K562 (cell line): ENCODE results near the gene CD101. TPM values are rescaled to one million over a fixed set of nuclear protein-coding genes. Genes with fewer than 3 reads are reported as not detected.

Source experiments
- ATAC-seq: fragments of 200-7000 bp; cut with Tn5 transposase; 3 replicates; pipeline ENCODE4 v1.9.1; 2020; ENCODE audit warnings: moderate library complexity
- BruUV-seq: library from RNA; stranded (reverse); fragments of 400-500 nt; replicated peaks from 2 replicates; lab custom pipeline; 2021; lab: Mats Ljungman, UMichigan
- CTCF ChIA-PET: fragments of 300-600 bp; formaldehyde crosslinking; extraction: SDS; loops from one replicate; lab custom pipeline; 2021; ENCODE audit warnings: low intra/inter-chr PET ratio; lab: Yijun Ruan, JAX
- POLR2A ChIA-PET: fragments of 300-600, 350-650 bp; sonication (Branson Sonifier 250); formaldehyde crosslinking; extraction: SDS; loops from one replicate; lab custom pipeline; 2021; ENCODE audit warnings: antibody characterized with exemption, inconsistent platforms; lab: Yijun Ruan, JAX
- DNase-seq, 4 experiments: peaks; one replicate each; pipeline versions ENCODE4 v3.0.0 to v3.0.0-alpha.2; 2011 to 2018; ENCODE audit warnings: low spot score in 3 of 4, mixed read lengths in 3 of 4; ENCODE audit errors: extremely low read depth in 1 of 4
- FAIRE-seq: peaks from 2 replicates; lab custom pipeline; 2011; peaks lifted over from hg19 to GRCh38; lab: Jason Lieb, UNC
- H2AFZ ChIP-seq: 2 replicates; pipeline ENCODE4 v1.6.0; 2011; ENCODE audit warnings: low read depth, low read length, control low read depth, inconsistent platforms
- H3K27ac ChIP-seq: fragments of 200-600 bp; 3 replicates; pipeline ENCODE4 v1.8.0; 2011; ENCODE audit warnings: low read depth, mild to moderate bottlenecking, control low read depth, inconsistent platforms, low read length, moderate library complexity, mixed read lengths; ENCODE audit errors: extremely low read depth
- H3K27me3 ChIP-seq, 2 experiments: fragments of 300-600 bp in 1 of 2; 2 replicates in 1 of 2; 3 replicates in 1 of 2; pipeline versions ENCODE4 v1.6.0 to v1.8.0; 2011; ENCODE audit warnings: inconsistent platforms in 2 of 2, low read length in 2 of 2, mild to moderate bottlenecking in 1 of 2, mixed read lengths in 1 of 2, moderate library complexity in 1 of 2; ENCODE audit not compliant: control insufficient read depth in 2 of 2, insufficient read depth in 2 of 2
- H3K36me3 ChIP-seq: fragments of 300-600 bp; 3 replicates; pipeline ENCODE4 v1.8.0; 2011; ENCODE audit warnings: mild to moderate bottlenecking, low read length, inconsistent platforms; ENCODE audit not compliant: control insufficient read depth, insufficient read depth
- H3K4me1 ChIP-seq, 2 experiments: fragments of 200-600 bp in 1 of 2; replicated peaks in 1 of 2; 2 replicates in 1 of 2; 3 replicates in 1 of 2; pipeline versions ENCODE4 v1.5.1 to v1.8.0; 2011; ENCODE audit warnings: inconsistent platforms in 2 of 2, low read length in 2 of 2, mild to moderate bottlenecking in 1 of 2, mixed read lengths in 1 of 2, moderate library complexity in 1 of 2; ENCODE audit not compliant: control insufficient read depth in 2 of 2, insufficient read depth in 2 of 2
- H3K4me2 ChIP-seq: 2 replicates; pipeline ENCODE4 v1.6.1; 2011; ENCODE audit warnings: low read length, control low read depth, inconsistent platforms, mixed read lengths; ENCODE audit not compliant: insufficient read depth
- H3K4me3 ChIP-seq: fragments of 200-600 bp; sonication (generic), shearing (Covaris generic); 2 replicates; pipeline ENCODE4 v1.5.1; 2016; ENCODE audit warnings: control low read depth, inconsistent platforms
- H3K79me2 ChIP-seq: fragments of 200-600 bp; 3 replicates; pipeline ENCODE4 v1.8.0; 2011; ENCODE audit warnings: low read length, inconsistent platforms; ENCODE audit not compliant: control insufficient read depth, insufficient read depth
- H3K9ac ChIP-seq, 2 experiments: 2 replicates each; pipeline versions ENCODE4 v1.6.0 to v1.6.1; 2011; ENCODE audit warnings: low read depth in 2 of 2, low read length in 2 of 2, control low read depth in 1 of 2, inconsistent platforms in 1 of 2, mild to moderate bottlenecking in 1 of 2, mixed read lengths in 1 of 2; ENCODE audit not compliant: insufficient read depth in 1 of 2
- H3K9me1 ChIP-seq: one replicate; pipeline ENCODE4 v1.6.0; 2011; ENCODE audit warnings: inconsistent platforms, mild to moderate bottlenecking, low read length, moderate library complexity; ENCODE audit not compliant: control insufficient read depth, insufficient read depth
- H3K9me3 ChIP-seq: replicated peaks from 2 replicates; pipeline ENCODE4 v1.5.1; 2011; ENCODE audit warnings: low read depth, low read length, inconsistent platforms; ENCODE audit not compliant: control insufficient read depth, insufficient read depth
- H4K20me1 ChIP-seq: replicated peaks from 2 replicates; pipeline ENCODE4 v1.6.1; 2011; ENCODE audit warnings: low read length, inconsistent platforms, mixed read lengths; ENCODE audit not compliant: control insufficient read depth, insufficient read depth
- CTCF ChIP-seq, 3 experiments: IDR thresholded peaks in 2 of 3; conservative IDR thresholded peaks in 1 of 3; 2 replicates each; pipeline ENCODE4 v1.5.1; 2011 to 2012; ENCODE audit warnings: low read length in 3 of 3, mild to moderate bottlenecking in 3 of 3, control low read depth in 2 of 3, improper control_type of control experiment in 1 of 3, inconsistent platforms in 1 of 3, low read depth in 1 of 3, mixed read lengths in 1 of 3, moderate library complexity in 1 of 3; ENCODE audit not compliant: insufficient read depth in 2 of 3
- HCFC1 ChIP-seq: IDR thresholded peaks from 2 replicates; pipeline ENCODE4 v1.6.1; 2012; ENCODE audit warnings: low read depth, low read length, improper control_type of control experiment
- HDAC1 ChIP-seq, 2 experiments: fragments of 450-650 bp; IDR thresholded peaks; 2 replicates each; pipeline ENCODE4 v1.6.1; 2016 to 2017; ENCODE audit warnings: inconsistent platforms in 1 of 2, mild to moderate bottlenecking in 1 of 2, moderate library complexity in 1 of 2
- HINFP ChIP-seq: fragments of 450-650 bp; conservative IDR thresholded peaks from 2 replicates; pipeline ENCODE4 v1.6.1; 2016; ENCODE audit warnings: missing genetic modification characterization, low read depth, mild to moderate bottlenecking, control low read depth, missing compliant biosample characterization
- HIVEP1 ChIP-seq: fragments of 250-450 bp; sonication (Bioruptor Pico); IDR thresholded peaks from 2 replicates; pipeline ENCODE4 v1.4.0; 2020; ENCODE audit warnings: mild to moderate bottlenecking
- PRDM10 ChIP-seq: fragments of 450-650 bp; IDR thresholded peaks from 2 replicates; pipeline ENCODE4 v1.6.1; 2018; ENCODE audit not compliant: partially characterized antibody
- SNAPC5 ChIP-seq: fragments of 250-450 bp; sonication (Bioruptor Pico); IDR thresholded peaks from 2 replicates; pipeline ENCODE4 v1.8.0; 2021; ENCODE audit warnings: moderate library complexity, mild to moderate bottlenecking, inconsistent platforms
- SNRNP70 ChIP-seq: fragments of 200-400 bp; formaldehyde crosslinking; optimal IDR thresholded peaks from 2 replicates; pipeline ENCODE3; 2017; ENCODE audit warnings: low read depth, low read length
- ZBTB49 ChIP-seq: sonication (generic); formaldehyde crosslinking; IDR thresholded peaks from 2 replicates; pipeline ENCODE4 v1.8.0; 2022; ENCODE audit warnings: missing genetic modification reagents, mild to moderate bottlenecking, borderline replicate concordance
- ZNF140 ChIP-seq: fragments of 250-450 bp; sonication (Bioruptor Pico); IDR thresholded peaks from 2 replicates; pipeline ENCODE4 v1.8.0; 2021; ENCODE audit warnings: moderate library complexity, mild to moderate bottlenecking, inconsistent platforms
- ZSCAN29 ChIP-seq: fragments of 450-650 bp; IDR thresholded peaks from 2 replicates; pipeline ENCODE4 v1.6.1; 2017
- ZZZ3 ChIP-seq: fragments of 450-650 bp; IDR thresholded peaks from 2 replicates; pipeline ENCODE4 v1.6.1; 2016; ENCODE audit warnings: antibody characterized with exemption, mild to moderate bottlenecking, moderate library complexity
- WGBS: fragments of 100-300 bp; shearing (Covaris generic); methylation state at CpG from one replicate; pipeline ENCODE4 v1.1.6; 2016; ENCODE audit warnings: low coverage, mixed read lengths; ENCODE audit not compliant: insufficient coverage; ENCODE audit errors: missing lambda C conversion rate; 5-methylcytosine and 5-hydroxymethylcytosine counted together
- in situ Hi-C: fragments of 300-500 bp; cut with MboI; formaldehyde crosslinking; loops from 4 replicates; pipeline ENCODE4 v1.15.0; 2018; ENCODE audit warnings: inconsistent platforms, mixed read lengths
- intact Hi-C: fragments of 100-400 bp; cut with micrococcal nuclease; formaldehyde crosslinking; loops from 2 replicates; pipeline ENCODE4 v1.14.2; 2022
- polyA plus RNA-seq, 8 experiments: library from polyadenylated mRNA; depleted of rRNA in 4 of 8; stranded (reverse) in 5 of 8; unstranded in 3 of 8; fragments of >200 nt; fragmentation: Nextera tagmentation in 2 of 8; fragmentation: Illumina TruSeq in 1 of 8; extraction: Ambion mirVana in 2 of 8; extraction: Trizol in 1 of 8; gene quantifications; 2 replicates each; pipeline versions ENCODE4 v1.2.1 to v1.2.3, GENCODE V29; 2011 to 2014; ENCODE audit warnings: inconsistent platforms in 1 of 8, missing spikeins in 1 of 8
- total RNA-seq, 7 experiments: library from RNA; depleted of rRNA in 6 of 7; stranded (reverse); fragments of >200 nt in 6 of 7; fragmentation: Illumina TruSeq in 2 of 7; extraction: Trizol in 2 of 7; gene quantifications; 2 replicates each; pipeline versions ENCODE4 v1.2.1 to v1.2.3, GENCODE V29; 2011 to 2021; ENCODE audit warnings: low replicate concordance in 1 of 7

Gene CD101
- total and polyA plus RNA-seq, 9 of the 15 experiments (the other 6 are each of a cell fraction or from before 2014, with no cell fraction given), result 0.04 to 1.1 (median 0.20) TPM

GRCh38 chr1:117079737-117080136, 78.2 kb downstream of the CD101 start:
- ChIA-PET CTCF (no interaction called here), POLR2A (interaction anchor here (0.5 to 0.6 kb wide), 2 partner anchors 12 to 280 kb away, joined by 3 read pairs; no protein-coding TSS in a partner anchor)
- no peaks in the 10 kb centered on the region for H3K9me1 ChIP-seq
- H3K4me1 ChIP-seq, result no peaks in the 10 kb centered on the region
- H3K9ac ChIP-seq, result no peak overlapping the region
- peaks cover 90% of the 10 kb centered on the region for H3K36me3 ChIP-seq
- FAIRE-seq (no peak), DNase-seq (no peak), ATAC-seq (no peak)
- intact Hi-C loops (no loop called here), in situ Hi-C loops (loop anchor here (5.0 kb wide), 1 partner anchor 208 kb away; no protein-coding TSS in a partner anchor)
- H3K4me3 ChIP-seq, result no peak overlapping the region
- H3K27ac ChIP-seq, result no peak overlapping the region
- H3K27me3 ChIP-seq, result no peaks in the 10 kb centered on the region
- H4K20me1 ChIP-seq, result no peaks in the 10 kb centered on the region
- H3K9me3 ChIP-seq, result no peaks in the 10 kb centered on the region
- no TSS peak for BruUV-seq
- no peak overlapping the region for H3K4me2 ChIP-seq
- no peak overlapping the region for H2AFZ ChIP-seq
- no peaks in the 10 kb centered on the region for H3K79me2 ChIP-seq
- 100% methylated on average over 4 of the region's 6 CpGs for WGBS
- no peak for TF ChIP-seq ZSCAN29
- no peak for TF ChIP-seq ZBTB49 (CRISPR knock-in tag)
- no peak for TF ChIP-seq SNAPC5 (CRISPR knock-in tag)
- no peak for TF ChIP-seq CTCF (IDR thresholded peaks at IDR 0.05 in 2 of 3, conservative IDR thresholded peaks at IDR 0.05 in 1 of 3; ENCODE audit: insufficient read depth in 2 of 3, low read depth in 1 of 3, low read length in 3 of 3)
- no peak for TF ChIP-seq HINFP
- no peak for TF ChIP-seq HCFC1
- no peak for TF ChIP-seq SNRNP70
- TF ChIP-seq PRDM10, result no peak
- TF ChIP-seq ZNF140, result no peak
- TF ChIP-seq ZZZ3, result no peak
- no peak for TF ChIP-seq HDAC1 (IDR thresholded peaks at IDR 0.05)
- TF ChIP-seq HIVEP1 (CRISPR knock-in tag), result no peak
